ENCODE results near the gene PLA2G2C.

- TF ChIP-seq, protein P1, sequence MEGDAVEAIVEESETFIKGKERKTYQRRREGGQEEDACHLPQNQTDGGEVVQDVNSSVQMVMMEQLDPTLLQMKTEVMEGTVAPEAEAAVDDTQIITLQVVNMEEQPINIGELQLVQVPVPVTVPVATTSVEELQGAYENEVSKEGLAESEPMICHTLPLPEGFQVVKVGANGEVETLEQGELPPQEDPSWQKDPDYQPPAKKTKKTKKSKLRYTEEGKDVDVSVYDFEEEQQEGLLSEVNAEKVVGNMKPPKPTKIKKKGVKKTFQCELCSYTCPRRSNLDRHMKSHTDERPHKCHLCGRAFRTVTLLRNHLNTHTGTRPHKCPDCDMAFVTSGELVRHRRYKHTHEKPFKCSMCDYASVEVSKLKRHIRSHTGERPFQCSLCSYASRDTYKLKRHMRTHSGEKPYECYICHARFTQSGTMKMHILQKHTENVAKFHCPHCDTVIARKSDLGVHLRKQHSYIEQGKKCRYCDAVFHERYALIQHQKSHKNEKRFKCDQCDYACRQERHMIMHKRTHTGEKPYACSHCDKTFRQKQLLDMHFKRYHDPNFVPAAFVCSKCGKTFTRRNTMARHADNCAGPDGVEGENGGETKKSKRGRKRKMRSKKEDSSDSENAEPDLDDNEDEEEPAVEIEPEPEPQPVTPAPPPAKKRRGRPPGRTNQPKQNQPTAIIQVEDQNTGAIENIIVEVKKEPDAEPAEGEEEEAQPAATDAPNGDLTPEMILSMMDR (IDR thresholded peaks at IDR 0.05; ENCODE audit: low read length), result no peak
- no peak for TF ChIP-seq EZH2 (optimal IDR thresholded peaks at IDR 0.05; ENCODE audit: low read depth, low read length)
- TF ChIP-seq EZH2phosphoT487 (IDR thresholded peaks at IDR 0.05; ENCODE audit: low read length), result no peak
Measured at GRCh38 chr1:20227704-20228103, 41.4 kb upstream of the PLA2G2C start.
